SKM-1 (cell line): ENCODE data around the gene MTUS2.

Experiments used
- DNase-seq: peaks from one replicate; lab custom pipeline; 2025; ENCODE audit not compliant: unreplicated experiment; lab: John Stamatoyannopoulos, UW

MTUS2 gene

DNA sequence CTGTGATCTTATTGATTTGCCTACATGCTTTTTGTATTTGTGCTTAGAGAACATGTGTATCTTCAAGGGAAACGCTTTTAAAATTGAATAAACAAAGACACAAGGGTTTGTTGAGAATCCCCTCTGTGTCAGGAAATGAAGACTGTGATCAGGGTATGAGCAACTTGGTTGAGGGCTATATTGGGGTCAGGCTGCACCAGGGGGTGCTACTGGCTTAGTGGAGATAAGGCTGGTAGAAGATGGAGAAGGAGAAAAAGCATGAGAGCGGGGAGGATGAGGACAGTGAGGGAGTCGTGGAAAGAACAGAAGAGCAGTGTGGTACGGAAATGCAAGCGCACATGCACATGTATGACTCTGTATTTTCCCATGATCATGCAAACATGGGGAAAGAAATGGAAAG, 201.6 kb downstream of the MTUS2 start:
- DNase-seq: no peak

DNA sequence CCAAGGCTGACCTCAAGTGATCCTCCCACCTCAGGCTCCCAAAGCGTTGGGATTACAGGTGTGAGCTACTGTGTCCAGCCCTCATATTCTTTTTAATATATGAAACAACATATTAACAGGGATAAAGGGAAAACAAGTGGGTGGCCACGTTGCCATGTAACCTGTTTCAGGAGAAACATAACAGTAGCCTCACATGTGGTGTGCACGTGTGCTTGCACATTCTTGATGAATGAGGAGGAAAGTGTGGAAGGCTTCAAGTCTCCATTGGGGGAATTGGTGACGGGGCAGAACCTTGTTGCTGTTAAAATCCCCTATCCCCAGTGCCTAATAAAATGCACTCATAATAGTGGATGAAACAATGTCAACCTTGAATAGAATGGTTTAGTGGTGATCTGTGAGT, 202.3 kb downstream of the MTUS2 start:
- DNase-seq: no peak

DNA sequence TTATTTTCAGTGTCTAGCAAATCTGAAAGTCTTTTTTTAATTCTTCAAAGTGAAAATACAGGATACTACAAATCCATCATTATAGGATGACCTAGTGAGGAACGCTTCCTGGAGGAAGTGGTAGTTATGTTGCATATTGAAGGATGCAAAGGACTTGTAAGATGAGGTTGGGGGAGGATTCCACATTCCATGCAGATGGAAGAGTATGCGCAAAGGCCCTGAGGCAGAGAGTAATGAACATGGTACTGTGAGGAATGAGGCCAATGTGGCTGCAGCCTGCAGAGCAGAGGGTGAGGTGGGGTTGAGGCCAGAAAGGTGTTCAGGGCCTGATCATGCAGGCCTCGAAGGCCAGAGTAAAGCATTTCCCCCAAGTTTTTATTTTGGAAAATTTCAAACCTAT, 202.8 kb downstream of the MTUS2 start:
- DNase-seq: no peak

DNA sequence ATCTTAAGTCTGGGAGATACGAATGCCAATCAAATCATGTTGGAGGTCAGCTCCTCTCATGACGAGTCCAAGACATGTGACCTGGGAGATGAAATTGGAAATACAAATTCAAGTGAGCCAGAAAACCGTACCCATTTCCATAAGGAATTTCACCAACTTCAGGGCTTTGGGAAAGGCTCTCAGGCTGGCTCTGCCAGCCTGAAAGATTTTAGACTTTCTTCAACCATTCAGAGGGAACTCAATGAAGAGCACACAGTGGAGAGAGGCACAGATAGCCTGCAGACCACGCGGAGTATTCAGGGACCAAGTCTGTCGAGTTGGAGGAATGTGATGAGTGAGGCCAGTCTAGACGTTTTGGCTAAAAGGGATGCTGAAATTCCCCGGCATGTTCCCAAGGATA, 204.6 kb downstream of the MTUS2 start:
- DNase-seq: no peak

DNA sequence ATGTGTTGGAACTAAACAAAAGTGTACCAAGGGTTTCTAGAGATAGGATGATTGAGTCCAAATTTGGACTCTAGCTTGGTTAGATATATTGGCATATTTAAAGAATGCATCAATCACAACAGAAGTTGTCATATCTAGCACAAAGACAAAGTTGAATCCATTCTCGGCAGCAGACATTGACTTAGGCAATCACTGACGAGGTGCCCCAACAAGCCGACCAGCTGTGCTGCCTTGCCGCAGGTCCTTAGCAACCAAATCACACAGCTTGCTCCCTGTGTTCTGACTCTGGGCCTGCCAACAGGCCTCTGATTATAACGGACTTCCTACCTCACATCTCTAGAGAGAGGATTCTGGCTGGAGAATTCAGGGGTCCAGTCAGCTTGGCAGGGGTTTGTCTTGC, 208.7 kb downstream of the MTUS2 start:
- DNase-seq: no peak

GRCh38 chr13:29038700-29039099, 218.6 kb downstream of the MTUS2 start:
- no peak for DNase-seq

DNA sequence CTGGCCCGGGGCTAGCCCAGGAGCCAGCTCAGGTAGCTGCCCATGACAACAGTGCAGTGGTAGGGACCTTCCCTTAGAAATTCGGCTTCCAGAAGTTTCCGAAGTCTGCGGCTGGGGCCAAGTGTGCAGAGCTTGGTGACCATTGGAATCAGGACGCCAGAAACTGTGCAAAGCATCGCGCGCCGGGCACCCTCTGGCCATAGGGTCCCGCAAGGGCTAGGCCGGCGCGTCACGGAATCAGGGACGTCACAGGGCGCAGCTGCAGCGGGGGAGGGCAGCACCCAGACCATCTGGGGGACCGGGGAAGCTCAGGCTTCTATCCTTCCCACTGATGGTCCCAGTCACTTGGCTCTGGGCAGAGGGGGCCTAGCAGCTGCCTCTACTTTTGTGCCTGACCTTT, 219.1 kb downstream of the MTUS2 start:
- DNase-seq: no peak

- no peak for DNase-seq
Measured at GRCh38 chr13:29046588-29046987, 226.4 kb downstream of the MTUS2 start.

- DNase-seq: no peak
Measured at GRCh38 chr13:29049524-29049923, 229.4 kb downstream of the MTUS2 start.

DNA sequence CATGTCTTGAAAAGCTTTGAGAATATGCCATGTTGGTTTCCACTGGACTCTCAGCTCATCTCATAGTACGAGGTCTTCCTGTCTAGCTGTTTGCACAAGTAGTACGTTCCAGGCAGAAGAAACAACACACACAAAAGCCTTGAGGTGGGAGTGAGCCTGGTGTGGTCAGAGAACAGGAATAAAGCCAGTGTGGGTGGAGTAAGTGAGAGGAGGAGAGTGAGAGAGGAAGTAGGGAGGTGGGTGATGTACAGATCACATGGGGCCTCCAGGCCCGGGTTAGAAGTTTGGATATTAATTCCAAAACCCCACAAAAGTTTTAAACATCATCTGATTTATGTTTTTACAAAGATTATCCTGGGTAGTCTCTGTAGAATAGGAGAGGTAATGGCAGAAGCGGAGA, 230.6 kb downstream of the MTUS2 start:
- no peak for DNase-seq

- DNase-seq: no peak
Measured at GRCh38 chr13:29059800-29060199, 239.7 kb downstream of the MTUS2 start.

DNA sequence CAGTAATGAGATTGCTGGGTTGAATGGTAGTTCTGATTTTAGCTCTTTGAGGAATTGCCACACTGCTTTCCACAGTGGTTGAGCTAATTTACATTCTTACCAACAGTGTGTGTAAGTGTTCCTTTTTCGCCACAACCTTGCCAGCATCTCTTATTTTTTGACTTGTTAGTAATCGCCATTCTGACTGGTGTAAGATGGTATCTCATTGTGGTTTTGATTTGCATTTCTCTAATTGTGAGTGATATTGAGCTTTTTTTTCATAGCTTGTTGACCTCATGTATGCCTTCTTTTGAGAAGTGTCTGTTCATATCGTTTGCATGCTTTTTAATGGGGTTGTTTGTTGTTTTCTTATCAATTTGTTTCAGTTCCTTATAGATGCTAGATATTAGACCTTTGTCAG, 245.0 kb downstream of the MTUS2 start:
- DNase-seq: no peak

- no peak for DNase-seq
Measured at GRCh38 chr13:29067306-29067945, 247.3 kb downstream of the MTUS2 start.

DNA sequence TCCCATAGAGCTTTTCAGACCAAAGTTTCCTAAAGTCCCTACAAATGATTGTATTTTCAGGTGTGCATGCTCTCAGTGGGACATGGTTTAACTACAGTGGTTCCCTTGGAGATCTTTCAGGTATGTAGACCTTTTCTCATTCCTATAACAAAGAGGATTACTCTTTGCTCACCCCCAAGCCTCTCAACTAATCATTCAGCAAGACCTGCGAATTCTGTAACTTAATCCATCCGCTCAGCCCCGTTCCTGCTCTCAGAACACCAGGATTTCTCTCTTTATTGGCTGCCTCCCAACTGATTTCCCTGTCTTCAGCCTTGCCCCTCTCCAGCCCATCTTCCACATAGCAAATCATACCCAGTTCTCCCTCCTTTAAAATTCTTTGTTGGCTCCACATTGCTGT, 253.6 kb downstream of the MTUS2 start:
- DNase-seq: no peak

DNA sequence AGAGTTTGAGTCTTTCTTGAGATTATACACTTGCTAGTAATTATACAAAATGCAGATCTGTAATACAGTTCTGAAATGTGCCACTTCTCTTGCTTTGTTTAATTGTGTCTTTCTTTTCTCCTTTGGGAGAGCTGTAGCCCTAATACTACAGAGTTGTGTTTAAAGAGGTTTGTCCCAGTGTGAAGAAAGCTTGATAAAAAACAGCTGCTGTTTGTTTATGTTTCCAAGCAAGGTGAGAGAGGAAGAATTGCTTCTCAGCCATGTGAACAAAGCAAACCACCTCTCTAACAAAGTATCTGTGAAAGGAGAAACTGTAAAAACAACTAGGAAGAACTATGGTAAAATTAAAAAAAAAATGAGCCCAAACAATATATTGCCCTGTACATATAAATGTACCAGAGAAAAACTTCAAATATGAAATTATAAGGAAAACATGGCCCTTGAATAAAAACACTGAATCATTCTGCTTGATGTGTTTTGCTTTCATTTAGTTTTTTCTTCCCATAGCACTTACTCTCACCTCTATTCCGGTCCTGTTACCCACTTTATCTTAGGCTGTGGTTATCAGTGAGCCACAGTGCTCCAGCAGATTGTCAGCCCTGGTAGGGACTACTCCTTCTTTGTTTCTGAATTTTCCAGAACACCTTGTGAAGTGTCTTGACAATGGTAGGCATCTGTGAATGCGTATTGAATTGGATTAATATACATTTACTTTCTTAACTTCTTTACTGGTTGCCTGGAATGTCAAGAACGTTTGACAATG, 257.1 kb downstream of the MTUS2 start:
- DNase-seq: no peak

- DNase-seq: peak; percentile 59
Measured at GRCh38 chr13:29081036-29081435, 260.9 kb downstream of the MTUS2 start.

GRCh38 chr13:29081697-29082440, 261.7 kb downstream of the MTUS2 start:
- no peak for DNase-seq

DNA sequence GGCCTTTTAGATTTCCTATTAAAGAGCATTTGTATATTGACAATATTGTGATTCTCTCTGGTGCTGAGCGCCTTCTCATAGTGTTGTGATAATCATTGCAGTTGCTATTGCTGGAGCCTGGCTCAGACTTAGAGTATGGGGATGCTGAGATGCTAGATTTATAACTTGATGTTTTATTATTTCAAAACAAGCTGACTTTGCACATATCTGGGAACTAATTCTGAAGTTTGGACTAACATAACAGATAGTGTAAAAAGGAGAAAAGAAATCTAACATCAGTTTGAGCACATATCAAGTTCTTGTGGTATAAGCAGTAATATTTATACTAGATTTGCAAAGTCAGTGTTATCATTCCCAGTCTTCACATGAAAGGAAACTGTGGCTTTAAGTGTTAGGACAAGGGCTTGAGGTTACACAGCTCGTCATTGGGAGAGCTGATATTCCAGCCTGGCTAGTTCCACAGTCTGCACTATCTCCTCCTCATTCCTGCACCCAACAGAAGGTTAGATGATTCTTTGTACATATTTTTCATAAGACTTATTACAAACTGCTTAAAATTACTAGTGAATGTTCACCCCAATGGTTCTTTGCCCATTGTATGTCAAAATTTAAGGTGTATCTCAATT, 279.8 kb downstream of the MTUS2 start:
- DNase-seq: no peak

- no peak for DNase-seq
Measured at GRCh38 chr13:29100758-29101157, 280.6 kb downstream of the MTUS2 start.

GRCh38 chr13:29101409-29101808, 281.3 kb downstream of the MTUS2 start:
- no peak for DNase-seq

DNA sequence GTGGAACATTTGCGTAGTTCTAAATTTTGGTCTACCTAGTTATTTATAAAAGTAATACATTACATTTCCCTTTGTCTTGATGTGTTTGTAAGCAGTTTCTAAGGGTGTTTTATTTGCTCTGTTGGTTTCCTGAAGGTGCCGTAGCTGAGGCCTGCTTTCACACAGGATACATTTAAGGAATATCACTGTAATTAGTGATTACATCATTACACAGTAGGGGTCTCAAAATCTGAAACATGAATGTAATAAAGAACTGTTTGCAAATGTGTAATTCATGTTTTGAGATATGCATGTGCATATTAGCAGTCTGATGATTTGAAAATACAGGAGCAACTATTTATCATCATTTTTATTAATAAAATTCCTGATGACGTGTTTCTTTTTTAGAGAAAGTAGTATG, 281.8 kb downstream of the MTUS2 start:
- DNase-seq: no peak
